ENCODE measurements around the gene ZNF416.

DNA sequence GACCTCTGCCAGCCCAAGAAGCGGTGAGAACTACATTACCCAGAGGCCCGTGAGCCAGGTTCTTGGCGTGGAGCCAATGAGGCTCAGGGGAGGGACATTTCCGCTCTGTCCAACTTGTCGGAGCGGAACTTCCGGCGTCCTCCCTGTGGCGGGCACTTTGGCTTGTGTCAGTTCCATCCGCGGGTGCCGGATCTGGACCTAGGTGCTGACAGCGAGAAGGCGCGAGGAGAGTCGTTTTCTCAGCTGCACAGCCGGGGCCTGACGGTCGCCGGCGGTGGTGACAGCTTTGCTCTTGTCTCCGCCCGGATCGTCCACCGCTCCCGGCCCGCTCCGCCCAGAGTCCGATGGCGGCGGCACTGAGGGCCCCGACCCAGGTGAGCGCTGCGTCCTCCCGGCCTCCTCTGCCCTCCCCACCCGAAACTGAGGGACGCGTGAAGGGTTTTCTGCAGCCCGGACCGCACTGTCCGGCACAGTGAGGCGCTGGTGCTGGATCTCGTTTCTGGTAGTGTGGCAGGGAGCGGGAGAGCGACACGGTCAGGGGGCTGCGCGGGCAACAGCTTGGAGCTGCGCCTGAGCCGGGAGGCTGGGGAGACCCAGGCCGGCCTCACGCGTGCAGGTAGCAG lies 21.2 kb upstream of the ZNF416 start, which contains the start of gene ZNF530:
- TF ChIP-seq ISL1 (CRISPR knock-in tag; IDR thresholded peaks at IDR 0.05) (no peak), RARB (CRISPR knock-in tag; IDR thresholded peaks at IDR 0.05) (no peak), BACH2 (CRISPR knock-in tag; IDR thresholded peaks at IDR 0.05; ENCODE audit: borderline replicate concordance) (no peak), TOX (CRISPR knock-in tag; IDR thresholded peaks at IDR 0.05; ENCODE audit: borderline replicate concordance) (no peak), ZFP30 (CRISPR knock-in tag; IDR thresholded peaks at IDR 0.05) (no peak)
- TF ChIP-seq, protein P1, sequence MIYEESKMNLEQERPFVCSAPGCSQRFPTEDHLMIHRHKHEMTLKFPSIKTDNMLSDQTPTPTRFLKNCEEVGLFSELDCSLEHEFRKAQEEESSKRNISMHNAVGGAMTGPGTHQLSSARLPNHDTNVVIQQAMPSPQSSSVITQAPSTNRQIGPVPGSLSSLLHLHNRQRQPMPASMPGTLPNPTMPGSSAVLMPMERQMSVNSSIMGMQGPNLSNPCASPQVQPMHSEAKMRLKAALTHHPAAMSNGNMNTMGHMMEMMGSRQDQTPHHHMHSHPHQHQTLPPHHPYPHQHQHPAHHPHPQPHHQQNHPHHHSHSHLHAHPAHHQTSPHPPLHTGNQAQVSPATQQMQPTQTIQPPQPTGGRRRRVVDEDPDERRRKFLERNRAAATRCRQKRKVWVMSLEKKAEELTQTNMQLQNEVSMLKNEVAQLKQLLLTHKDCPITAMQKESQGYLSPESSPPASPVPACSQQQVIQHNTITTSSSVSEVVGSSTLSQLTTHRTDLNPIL (CRISPR knock-in tag; IDR thresholded peaks at IDR 0.05; ENCODE audit: low read depth), result no peak

Data from SK-N-SH treated with all-trans-retinoic acid at 6 μM for 48 hours (cell line).